Measurements from ENCODE around the gene POMP.

GRCh38 chr13:28716511-28716910, 57.6 kb downstream of the POMP start:
- TF ChIP-seq CTCF (IDR thresholded peaks at IDR 0.05) (no peak), POLR2A (IDR thresholded peaks at IDR 0.05) (peak in 1 of 3 donors; percentile 16)

All from body of pancreas (tissue), 4 donors.